Epithelial cell of umbilical artery (primary cell): Measurements from ENCODE around the gene FABP6. TPM values are rescaled to one million over a fixed set of nuclear protein-coding genes. Genes with fewer than 3 reads are reported as not detected.

Experiments
- total RNA-seq: library from RNA; depleted of rRNA; stranded (reverse); fragments of >200 nt; gene quantifications from 2 replicates; pipeline ENCODE4 v1.2.3, GENCODE V29; 2014

The FABP6 gene, protein sequence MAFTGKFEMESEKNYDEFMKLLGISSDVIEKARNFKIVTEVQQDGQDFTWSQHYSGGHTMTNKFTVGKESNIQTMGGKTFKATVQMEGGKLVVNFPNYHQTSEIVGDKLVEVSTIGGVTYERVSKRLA
- total RNA-seq = not detected in 2 replicates

GRCh38 chr5:160229190-160229742, at the start of gene FABP6:
FABP6 (plus strand) TSS chr5:160229506; CDS start chr5:160229558, 52 bp downstream.

Other genes with a start within 250 kb of the FABP6 start
- gene TTC1, start 220.4 kb upstream of the FABP6 start, total RNA-seq = 60.0 and 60.1 TPM in 2 replicates
- gene PWWP2A, start 110.1 kb upstream of the FABP6 start, total RNA-seq = 19.8 and 22.3 TPM in 2 replicates
- gene CCNJL, start 83.1 kb downstream of the FABP6 start, total RNA-seq = 4.4 and 6.2 TPM in 2 replicates
- 0.15 TPM in 1 of 2 replicates, not detected in the other for gene C1QTNF2, start 141.1 kb downstream of the FABP6 start, total RNA-seq
- gene FAM200C, start 170.5 kb downstream of the FABP6 start, total RNA-seq = 2.6 and 6.5 TPM in 2 replicates
- 73.1 and 102 TPM in 2 replicates for gene SLU7, start 189.6 kb downstream of the FABP6 start, total RNA-seq
- 212 and 327 TPM in 2 replicates for gene PTTG1, start 192.3 kb downstream of the FABP6 start, total RNA-seq